Activated T-cell treated with anti-CD3 and anti-CD28 coated beads, Interleukin-2, amount 50 U/mL, for 24 hours (primary cell): ENCODE results near the gene NHLH2.

Experiments
- DNase-seq: peaks from one replicate; pipeline ENCODE4 v3.0.0-alpha.2; 2020
- H3K27ac Mint-ChIP-seq: 2 replicates; pipeline ENCODE4 v1.8.0; 2020; ENCODE audit warnings: mild to moderate bottlenecking, mixed read lengths
- H3K27me3 Mint-ChIP-seq: 2 replicates; pipeline ENCODE4 v1.8.0; 2020; ENCODE audit warnings: mixed read lengths
- H3K36me3 Mint-ChIP-seq: 2 replicates; pipeline ENCODE4 v1.8.0; 2020; ENCODE audit warnings: low read depth, mixed read lengths
- H3K4me1 Mint-ChIP-seq: 2 replicates; pipeline ENCODE4 v1.8.0; 2020; ENCODE audit warnings: low read depth, mixed read lengths
- H3K4me3 Mint-ChIP-seq: 2 replicates; pipeline ENCODE4 v1.8.0; 2020; ENCODE audit warnings: mild to moderate bottlenecking, moderate library complexity, mixed read lengths
- H3K9me3 Mint-ChIP-seq: 2 replicates; pipeline ENCODE4 v1.8.0; 2020; ENCODE audit warnings: mixed read lengths

Gene NHLH2

GRCh38 chr1:115840605-115841460, at the start of gene NHLH2:
NHLH2 (minus strand) TSS chr1:115841126; CDS start chr1:115838372, 2,754 bp downstream.
- Mint-ChIP-seq H3K27ac (no peak within 1 kb of the TSS), H3K27me3 (peaks cover 75% of the 10 kb centered on the region), H3K4me1 (peaks cover 9% of the 10 kb centered on the region), H3K9me3 (no peaks in the 10 kb centered on the region), H3K4me3 (no peak within 1 kb of the TSS), H3K36me3 (no peaks in the 10 kb centered on the region)
- DNase-seq: no peak

GRCh38 chr1:115890580-115890979, 49.7 kb upstream of the NHLH2 start:
- Mint-ChIP-seq H3K36me3 (no peaks in the 10 kb centered on the region), H3K27ac (no peak overlapping the region), H3K27me3 (peaks cover under 1% of the 10 kb centered on the region), H3K4me1 (no peaks in the 10 kb centered on the region), H3K4me3 (no peak overlapping the region), H3K9me3 (no peaks in the 10 kb centered on the region)
- no peak for DNase-seq

GRCh38 chr1:115888976-115889375, 48.0 kb upstream of the NHLH2 start:
- Mint-ChIP-seq H3K27ac (no peak overlapping the region), H3K36me3 (no peaks in the 10 kb centered on the region), H3K4me1 (no peaks in the 10 kb centered on the region), H3K27me3 (peaks cover 4% of the 10 kb centered on the region), H3K9me3 (no peaks in the 10 kb centered on the region), H3K4me3 (no peak overlapping the region)
- DNase-seq: no peak

GRCh38 chr1:115882913-115883902, 42.3 kb upstream of the NHLH2 start:
- no peak for DNase-seq
- no peaks in the 10 kb centered on the region for H3K36me3 Mint-ChIP-seq
- H3K9me3 Mint-ChIP-seq: no peaks in the 10 kb centered on the region
- no peak overlapping the region for H3K27ac Mint-ChIP-seq
- no peaks in the 10 kb centered on the region for H3K4me1 Mint-ChIP-seq
- no peak overlapping the region for H3K4me3 Mint-ChIP-seq
- peaks cover 19% of the 10 kb centered on the region for H3K27me3 Mint-ChIP-seq

- Mint-ChIP-seq H3K27me3 (peaks cover 34% of the 10 kb centered on the region), H3K4me3 (no peak overlapping the region), H3K9me3 (no peaks in the 10 kb centered on the region), H3K27ac (no peak overlapping the region), H3K4me1 (no peaks in the 10 kb centered on the region), H3K36me3 (no peaks in the 10 kb centered on the region)
- DNase-seq: no peak
Measured at GRCh38 chr1:115880981-115881672, 40.2 kb upstream of the NHLH2 start.

GRCh38 chr1:115879977-115880376, 39.1 kb upstream of the NHLH2 start:
- no peaks in the 10 kb centered on the region for H3K9me3 Mint-ChIP-seq
- no peak overlapping the region for H3K27ac Mint-ChIP-seq
- H3K36me3 Mint-ChIP-seq: no peaks in the 10 kb centered on the region
- no peak for DNase-seq
- H3K4me3 Mint-ChIP-seq: no peak overlapping the region
- H3K27me3 Mint-ChIP-seq: peaks cover 36% of the 10 kb centered on the region
- H3K4me1 Mint-ChIP-seq: no peaks in the 10 kb centered on the region

GRCh38 chr1:115877511-115877910, 36.6 kb upstream of the NHLH2 start:
- H3K27me3 Mint-ChIP-seq: peaks cover 48% of the 10 kb centered on the region
- no peaks in the 10 kb centered on the region for H3K36me3 Mint-ChIP-seq
- no peak overlapping the region for H3K4me3 Mint-ChIP-seq
- no peaks in the 10 kb centered on the region for H3K9me3 Mint-ChIP-seq
- no peak overlapping the region for H3K27ac Mint-ChIP-seq
- no peaks in the 10 kb centered on the region for H3K4me1 Mint-ChIP-seq
- DNase-seq: no peak

GRCh38 chr1:115874904-115875303, 34.0 kb upstream of the NHLH2 start:
- Mint-ChIP-seq H3K27me3 (peaks cover 44% of the 10 kb centered on the region), H3K4me1 (no peaks in the 10 kb centered on the region)

GRCh38 chr1:115874497-115874896, 33.6 kb upstream of the NHLH2 start:
- DNase-seq: no peak
- no peaks in the 10 kb centered on the region for H3K4me1 Mint-ChIP-seq
- peaks cover 44% of the 10 kb centered on the region for H3K27me3 Mint-ChIP-seq
- no peaks in the 10 kb centered on the region for H3K9me3 Mint-ChIP-seq
- H3K36me3 Mint-ChIP-seq: no peaks in the 10 kb centered on the region
- H3K27ac Mint-ChIP-seq: no peak overlapping the region
- no peak overlapping the region for H3K4me3 Mint-ChIP-seq

More at GRCh38 chr1:115874904-115875303, 34.0 kb upstream of the NHLH2 start:
- Mint-ChIP-seq H3K9me3 (no peaks in the 10 kb centered on the region), H3K27ac (no peak overlapping the region), H3K36me3 (no peaks in the 10 kb centered on the region), H3K4me3 (no peak overlapping the region)
- DNase-seq: no peak

- Mint-ChIP-seq H3K27me3 (peaks cover 48% of the 10 kb centered on the region), H3K9me3 (no peaks in the 10 kb centered on the region), H3K27ac (no peak overlapping the region), H3K4me1 (no peaks in the 10 kb centered on the region), H3K4me3 (no peak overlapping the region), H3K36me3 (no peaks in the 10 kb centered on the region)
- DNase-seq: no peak
Measured at GRCh38 chr1:115873184-115873583, 32.3 kb upstream of the NHLH2 start.

GRCh38 chr1:115869064-115869463, 28.1 kb upstream of the NHLH2 start:
- Mint-ChIP-seq H3K4me3 (no peak overlapping the region), H3K27me3 (peaks cover 23% of the 10 kb centered on the region), H3K27ac (no peak overlapping the region), H3K9me3 (no peaks in the 10 kb centered on the region), H3K4me1 (no peaks in the 10 kb centered on the region), H3K36me3 (no peaks in the 10 kb centered on the region)
- no peak for DNase-seq

GRCh38 chr1:115867216-115867615, 26.3 kb upstream of the NHLH2 start:
- no peak overlapping the region for H3K27ac Mint-ChIP-seq

GRCh38 chr1:115865704-115866380, 24.9 kb upstream of the NHLH2 start:
- Mint-ChIP-seq H3K36me3 (no peaks in the 10 kb centered on the region), H3K27ac (no peak overlapping the region), H3K27me3 (peaks cover 38% of the 10 kb centered on the region), H3K4me1 (no peaks in the 10 kb centered on the region), H3K9me3 (no peaks in the 10 kb centered on the region), H3K4me3 (no peak overlapping the region)
- no peak for DNase-seq

More at GRCh38 chr1:115867216-115867615, 26.3 kb upstream of the NHLH2 start:
- DNase-seq: no peak
- peaks cover 30% of the 10 kb centered on the region for H3K27me3 Mint-ChIP-seq
- no peaks in the 10 kb centered on the region for H3K9me3 Mint-ChIP-seq
- H3K4me1 Mint-ChIP-seq: no peaks in the 10 kb centered on the region
- H3K4me3 Mint-ChIP-seq: no peak overlapping the region
- no peaks in the 10 kb centered on the region for H3K36me3 Mint-ChIP-seq

GRCh38 chr1:115862403-115862802, 21.5 kb upstream of the NHLH2 start:
- peaks cover 51% of the 10 kb centered on the region for H3K27me3 Mint-ChIP-seq
- DNase-seq: no peak
- H3K36me3 Mint-ChIP-seq: no peaks in the 10 kb centered on the region
- no peaks in the 10 kb centered on the region for H3K4me1 Mint-ChIP-seq
- no peak overlapping the region for H3K4me3 Mint-ChIP-seq
- H3K27ac Mint-ChIP-seq: no peak overlapping the region
- no peaks in the 10 kb centered on the region for H3K9me3 Mint-ChIP-seq
